ENCODE results near the gene NDUFS7. TPM values are rescaled to one million over a fixed set of nuclear protein-coding genes. Genes with fewer than 3 reads are reported as not detected.

Gene NDUFS7
- total and polyA plus RNA-seq, 9 of the 15 experiments (the other 6 are each of a cell fraction or from before 2014, with no cell fraction given), result 6.0 to 271 (median 60.6) TPM

GRCh38 chr19:1421218-1421957 is 37.7 kb downstream of the NDUFS7 start:
- BruUV-seq (replicated peaks), result no TSS peak
- Histone ChIP-seq H3K36me3 (ENCODE audit: control insufficient read depth, insufficient read depth, low read length) (peaks cover 98% of the 10 kb centered on the region), H3K9me1 (ENCODE audit: control insufficient read depth, insufficient read depth, low read length) (peaks cover 13% of the 10 kb centered on the region), H4K20me1 (replicated peaks; ENCODE audit: control insufficient read depth, insufficient read depth, low read length) (peaks cover 40% of the 10 kb centered on the region), H3K79me2 (ENCODE audit: control insufficient read depth, insufficient read depth, low read length) (peaks cover 86% of the 10 kb centered on the region), H3K27me3 (ENCODE audit: control insufficient read depth in 2 of 2, insufficient read depth in 2 of 2, low read length in 2 of 2) (no peaks in the 10 kb centered on the region), H3K9ac (ENCODE audit: insufficient read depth in 1 of 2, low read depth in 2 of 2, low read length in 2 of 2) (peak overlapping the region in 1 of 2 experiments; percentile 20; a peak in 1 of 4 replicates), H3K4me3 (no peak overlapping the region), H3K4me1 (replicated peaks in 1 of 2; ENCODE audit: control insufficient read depth in 2 of 2, insufficient read depth in 2 of 2, low read length in 2 of 2) (peaks cover 4 to 53% of the 10 kb centered on the region in 2 experiments), H2AFZ (ENCODE audit: low read depth, low read length) (no peak overlapping the region), H3K27ac (ENCODE audit: extremely low read depth, low read depth, low read length) (no peak overlapping the region), H3K4me2 (ENCODE audit: insufficient read depth, low read length) (no peak overlapping the region), H3K9me3 (replicated peaks; ENCODE audit: control insufficient read depth, insufficient read depth, low read depth, low read length) (no peaks in the 10 kb centered on the region)
- ATAC-seq (no peak), FAIRE-seq (no peak), DNase-seq (ENCODE audit: extremely low read depth in 1 of 4, low spot score in 3 of 4) (no peak)
- in situ Hi-C loops (cut with MboI) (no loop called here), intact Hi-C loops (cut with micrococcal nuclease) (no loop called here)
- CTCF ChIA-PET (ENCODE audit: low intra/inter-chr PET ratio), result no interaction called here
- POLR2A ChIA-PET, result interaction anchor here (1.0 to 1.4 kb wide), 2 partner anchors 16 to 19 kb away, joined by 3 read pairs; no protein-coding TSS in a partner anchor
- 95% methylated on average over 22 of the region's 37 CpGs for WGBS (ENCODE audit: insufficient coverage, low coverage, missing lambda C conversion rate)
- TF ChIP-seq EP300 (IDR thresholded peaks at IDR 0.05; ENCODE audit: low read length), result no peak
- no peak for TF ChIP-seq ZNF212 (CRISPR knock-in tag; IDR thresholded peaks at IDR 0.05)
- no peak for TF ChIP-seq DNMT1 (IDR thresholded peaks at IDR 0.05)
- peak; percentile 37; the same call in 1 of the 2 replicates for TF ChIP-seq RBFOX2 (IDR thresholded peaks at IDR 0.05; ENCODE audit: low read depth, low read length)
- no peak for TF ChIP-seq ID3 (CRISPR knock-in tag; IDR thresholded peaks at IDR 0.05)
- TF ChIP-seq ID3 (tag; IDR thresholded peaks at IDR 0.05), result no peak
- TF ChIP-seq POLR2G (IDR thresholded peaks at IDR 0.05; ENCODE audit: low read depth, low read length), result peak; percentile 71
- TF ChIP-seq RUNX1 (IDR thresholded peaks at IDR 0.05; ENCODE audit: low read depth), result no peak
- TF ChIP-seq MITF (IDR thresholded peaks at IDR 0.05), result no peak
